Measurements from ENCODE around the gene OTULINL. TPM values are rescaled to one million over a fixed set of nuclear protein-coding genes. Genes with fewer than 3 reads are reported as not detected.

The OTULINL gene
- polyA plus RNA-seq, 1 of the 3 experiments (the other 2 are of a cell fraction): 0.26 TPM

DNA sequence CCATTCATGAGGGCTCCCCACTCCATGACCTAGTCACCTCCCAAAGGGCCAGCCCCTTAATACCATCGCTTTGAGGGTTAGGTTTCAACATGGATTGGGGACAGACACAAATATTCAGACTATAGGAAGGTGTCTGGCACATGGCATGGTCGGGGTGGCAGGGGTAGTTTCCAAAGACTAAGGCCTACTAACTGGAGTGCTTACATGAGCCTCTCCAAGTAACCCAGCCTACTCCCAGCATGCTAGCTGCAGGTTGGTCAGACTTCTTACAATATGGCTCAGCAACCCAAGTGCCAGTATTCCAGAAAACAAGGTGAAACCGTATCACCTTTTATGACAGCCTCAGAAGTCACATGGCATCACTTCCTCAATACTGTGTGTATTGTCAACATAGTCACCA lies 19.9 kb upstream of the OTULINL start (continued):
- TF ChIP-seq, protein P1, sequence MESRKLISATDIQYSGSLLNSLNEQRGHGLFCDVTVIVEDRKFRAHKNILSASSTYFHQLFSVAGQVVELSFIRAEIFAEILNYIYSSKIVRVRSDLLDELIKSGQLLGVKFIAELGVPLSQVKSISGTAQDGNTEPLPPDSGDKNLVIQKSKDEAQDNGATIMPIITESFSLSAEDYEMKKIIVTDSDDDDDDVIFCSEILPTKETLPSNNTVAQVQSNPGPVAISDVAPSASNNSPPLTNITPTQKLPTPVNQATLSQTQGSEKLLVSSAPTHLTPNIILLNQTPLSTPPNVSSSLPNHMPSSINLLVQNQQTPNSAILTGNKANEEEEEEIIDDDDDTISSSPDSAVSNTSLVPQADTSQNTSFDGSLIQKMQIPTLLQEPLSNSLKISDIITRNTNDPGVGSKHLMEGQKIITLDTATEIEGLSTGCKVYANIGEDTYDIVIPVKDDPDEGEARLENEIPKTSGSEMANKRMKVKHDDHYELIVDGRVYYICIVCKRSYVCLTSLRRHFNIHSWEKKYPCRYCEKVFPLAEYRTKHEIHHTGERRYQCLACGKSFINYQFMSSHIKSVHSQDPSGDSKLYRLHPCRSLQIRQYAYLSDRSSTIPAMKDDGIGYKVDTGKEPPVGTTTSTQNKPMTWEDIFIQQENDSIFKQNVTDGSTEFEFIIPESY (IDR thresholded peaks at IDR 0.05; ENCODE audit: borderline replicate concordance, low read depth): no peak
- no peak for TF ChIP-seq SMC3 (IDR thresholded peaks at IDR 0.05; ENCODE audit: low read depth, low read length)
- no peak for TF ChIP-seq NFIC (IDR thresholded peaks at IDR 0.05; ENCODE audit: borderline replicate concordance)
- TF ChIP-seq EP300 (IDR thresholded peaks at IDR 0.05; ENCODE audit: borderline replicate concordance in 1 of 2, low read depth in 1 of 2, low read length in 1 of 2): no peak

DNA sequence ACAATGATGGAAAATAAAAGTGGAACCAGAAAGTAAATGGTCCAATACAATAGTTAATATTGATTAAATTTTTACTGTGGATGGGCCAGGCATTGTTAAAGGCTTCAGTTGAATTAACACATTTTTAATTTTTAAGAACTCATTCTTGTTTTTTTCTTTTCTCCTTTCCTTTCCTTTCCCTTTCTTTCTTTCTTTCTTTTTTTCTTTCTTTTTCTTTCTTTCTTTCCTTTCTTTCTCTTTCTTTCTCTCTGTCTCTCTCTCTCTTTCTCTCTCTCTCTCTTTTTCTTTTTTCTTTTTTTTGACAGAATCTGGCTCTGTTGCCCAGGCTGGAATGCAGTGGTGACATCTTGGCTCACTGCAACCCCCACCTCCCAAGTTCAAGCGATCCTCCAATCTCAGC lies 13.3 kb upstream of the OTULINL start:
- no peaks in the 10 kb centered on the region for H3K79me2 ChIP-seq (ENCODE audit: insufficient read depth)
- H4K20me1 ChIP-seq (ENCODE audit: insufficient read depth): no peaks in the 10 kb centered on the region
- no peaks in the 10 kb centered on the region for H3K9me2 ChIP-seq
- H2AFZ ChIP-seq (ENCODE audit: low read depth): no peak overlapping the region
- POLR2A ChIA-PET: no interaction called here
- no peaks in the 10 kb centered on the region for H3F3A ChIP-seq (replicated peaks; ENCODE audit: insufficient read depth)
- no peak overlapping the region for H3K4me2 ChIP-seq
- no peak for TF ChIP-seq SMC3 (IDR thresholded peaks at IDR 0.05; ENCODE audit: low read depth, low read length)
- CTCF ChIA-PET: interaction anchor here (0.9 kb wide), 1 partner anchor 14 kb away, joined by 3 read pairs; no protein-coding TSS in a partner anchor
- H3K4me1 ChIP-seq (ENCODE audit: control insufficient read depth in 1 of 2, insufficient read depth in 2 of 2, low read depth in 1 of 2, low read length in 1 of 2): no peaks in the 10 kb centered on the region
- H3K9ac ChIP-seq: no peak overlapping the region
- peaks cover 7% of the 10 kb centered on the region; the same call in 1 of the 2 replicates for H3K27me3 ChIP-seq (ENCODE audit: insufficient read depth)
- 48% methylated on average over 1 of the region's 1 CpG for WGBS (ENCODE audit: low lambda C conversion rate)
- no peaks in the 10 kb centered on the region for H3K36me3 ChIP-seq (replicated peaks in 1 of 2; ENCODE audit: control insufficient read depth in 1 of 2, insufficient read depth in 2 of 2, low read length in 1 of 2)
- no peak overlapping the region for H3K27ac ChIP-seq (ENCODE audit: low read depth in 2 of 2, low read length in 1 of 2)
- DNase-seq: no peak
- H3K4me3 ChIP-seq (ENCODE audit: low read depth in 2 of 2, low read length in 1 of 2): no peak overlapping the region
- no peaks in the 10 kb centered on the region for H3K9me3 ChIP-seq

DNA sequence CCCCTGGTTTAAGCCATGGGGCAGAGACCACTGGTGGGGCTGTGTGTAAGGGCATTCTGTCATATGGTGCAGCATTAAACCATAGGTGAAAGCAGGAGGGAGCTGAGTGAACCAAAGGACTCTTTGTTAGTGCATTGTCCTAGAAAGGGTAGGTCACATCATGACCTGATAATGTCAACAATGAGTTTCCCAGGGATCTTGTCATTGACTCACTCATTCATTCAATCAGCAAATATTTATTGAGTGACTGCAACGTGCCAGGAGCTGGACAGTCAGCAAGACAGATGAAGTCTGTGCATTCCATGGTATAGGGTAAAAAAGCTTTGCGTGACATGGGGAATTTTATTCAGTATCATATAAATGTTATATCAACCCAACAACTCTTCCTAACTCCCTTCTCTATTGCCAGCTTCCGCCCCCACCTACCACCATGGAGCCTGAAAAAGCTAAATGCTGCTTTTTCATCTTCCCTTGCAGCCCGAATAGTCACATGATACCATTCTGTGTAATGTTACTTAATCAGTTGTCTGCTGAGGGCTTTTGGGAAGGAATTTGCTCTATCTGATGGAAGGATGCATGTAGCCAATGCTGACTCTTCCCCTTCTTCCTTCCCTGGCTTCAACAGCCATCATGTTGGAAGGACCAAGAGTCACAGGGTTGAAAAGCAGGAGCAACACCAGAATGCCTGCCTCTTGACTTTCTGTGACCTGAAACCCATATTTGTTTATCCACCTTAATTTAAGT lies 11.5 kb upstream of the OTULINL start:
- H3K9ac ChIP-seq: no peak overlapping the region
- TF ChIP-seq IRF3 (IDR thresholded peaks at IDR 0.05; ENCODE audit: low read depth, low read length): no peak
- TF ChIP-seq RCOR1 (IDR thresholded peaks at IDR 0.05; ENCODE audit: low read length): no peak
- no peak for TF ChIP-seq FOXM1 (IDR thresholded peaks at IDR 0.05; ENCODE audit: low read depth)
- no peak overlapping the region for H3K4me3 ChIP-seq (ENCODE audit: low read depth in 2 of 2, low read length in 1 of 2)
- H3K4me2 ChIP-seq: no peak overlapping the region
- no peaks in the 10 kb centered on the region for H3F3A ChIP-seq (replicated peaks; ENCODE audit: insufficient read depth)
- no peaks in the 10 kb centered on the region for H3K36me3 ChIP-seq (replicated peaks in 1 of 2; ENCODE audit: control insufficient read depth in 1 of 2, insufficient read depth in 2 of 2, low read length in 1 of 2)
- no peaks in the 10 kb centered on the region for H3K9me3 ChIP-seq
- H4K20me1 ChIP-seq (ENCODE audit: insufficient read depth): no peaks in the 10 kb centered on the region
- no peaks in the 10 kb centered on the region for H3K79me2 ChIP-seq (ENCODE audit: insufficient read depth)
- 0 out of 2 replicates have a peak, but pooled peaks cover 7% of the 10 kb centered on the region for H3K27me3 ChIP-seq (ENCODE audit: insufficient read depth)
- CTCF ChIA-PET: interaction anchor here (1.2 kb wide), 1 partner anchor 10 kb away, joined by 3 read pairs; no protein-coding TSS in a partner anchor
- H3K9me2 ChIP-seq: no peaks in the 10 kb centered on the region
- DNase-seq: no peak
- no peak overlapping the region for H3K27ac ChIP-seq (ENCODE audit: low read depth in 2 of 2, low read length in 1 of 2)
- POLR2A ChIA-PET: no interaction called here
- H2AFZ ChIP-seq (ENCODE audit: low read depth): no peak overlapping the region
- H3K4me1 ChIP-seq (ENCODE audit: control insufficient read depth in 1 of 2, insufficient read depth in 2 of 2, low read depth in 1 of 2, low read length in 1 of 2): no peaks in the 10 kb centered on the region
- 37% methylated on average over 4 of the region's 4 CpGs for WGBS (ENCODE audit: low lambda C conversion rate)
